ENCODE results near the gene ZNF23.

Gene ZNF23

GRCh38 chr16:71425746-71426068 lies 36.3 kb downstream of the ZNF23 start:
- no peak for DNase-seq

- no peak for DNase-seq
Measured at GRCh38 chr16:71424626-71425025, 37.4 kb downstream of the ZNF23 start.

- DNase-seq: no peak
Measured at GRCh38 chr16:71423865-71424264, 38.2 kb downstream of the ZNF23 start.

GRCh38 chr16:71423016-71423415 lies 39.0 kb downstream of the ZNF23 start:
- no peak for DNase-seq

GRCh38 chr16:71421911-71422310 lies 40.1 kb downstream of the ZNF23 start:
- peak; percentile 26 to 47 for DNase-seq

GRCh38 chr16:71414038-71414437 lies 48.0 kb downstream of the ZNF23 start:
- DNase-seq: no peak

- DNase-seq: no peak
Measured at GRCh38 chr16:71413341-71413740, 48.7 kb downstream of the ZNF23 start.

GRCh38 chr16:71412270-71413160 lies 49.5 kb downstream of the ZNF23 start:
- DNase-seq: peak; percentile 68 to 73

GRCh38 chr16:71410146-71410545 lies 51.9 kb downstream of the ZNF23 start:
- DNase-seq: no peak

GRCh38 chr16:71409011-71409775 lies 52.9 kb downstream of the ZNF23 start:
- DNase-seq: no peak

- no peak for DNase-seq
Measured at GRCh38 chr16:71408536-71408935, 53.5 kb downstream of the ZNF23 start.

GRCh38 chr16:71407731-71408130 lies 54.3 kb downstream of the ZNF23 start:
- DNase-seq: no peak

GRCh38 chr16:71406724-71407123 lies 55.3 kb downstream of the ZNF23 start:
- no peak for DNase-seq

- no peak for DNase-seq
Measured at GRCh38 chr16:71406316-71406715, 55.7 kb downstream of the ZNF23 start.

GRCh38 chr16:71404364-71404763 lies 57.7 kb downstream of the ZNF23 start:
- DNase-seq: no peak

- no peak for DNase-seq
Measured at GRCh38 chr16:71402674-71403073, 59.4 kb downstream of the ZNF23 start.

GRCh38 chr16:71402007-71402406 lies 60.0 kb downstream of the ZNF23 start:
- no peak for DNase-seq

GRCh38 chr16:71399801-71400563 lies 62.1 kb downstream of the ZNF23 start:
- no peak for DNase-seq
